Measurements from ENCODE around the gene C11orf16. TPM values are rescaled to one million over a fixed set of nuclear protein-coding genes. Genes with fewer than 3 reads are reported as not detected.
"Not testable (repeated sequence)": the region's sequence is repeated elsewhere in the genome, so short reads cannot be mapped to it uniquely, and the experiment has no call there.

Gene C11orf16
- total RNA-seq, 1 experiment from 2014 or later, result not detected

- no peak for DNase-seq (ENCODE audit: low spot score)
Measured at GRCh38 chr11:8937159-8937558, 4.4 kb upstream of the C11orf16 start.

GRCh38 chr11:8935789-8936188, 3.0 kb upstream of the C11orf16 start:
- DNase-seq (ENCODE audit: low spot score), result not testable (repeated sequence)

- peak; percentile 46 for DNase-seq (ENCODE audit: low spot score)
Measured at GRCh38 chr11:8934742-8935488, 2.2 kb upstream of the C11orf16 start.

- no peak for DNase-seq (ENCODE audit: low spot score)
Measured at GRCh38 chr11:8933931-8934330, 1.2 kb upstream of the C11orf16 start.

GRCh38 chr11:8930456-8931175, 2.1 kb downstream of the C11orf16 start:
- no peak for DNase-seq (ENCODE audit: low spot score)

- DNase-seq (ENCODE audit: low spot score), result no peak
Measured at GRCh38 chr11:8928981-8929615, 3.6 kb downstream of the C11orf16 start.

GRCh38 chr11:8928205-8928604, 4.5 kb downstream of the C11orf16 start:
- no peak for DNase-seq (ENCODE audit: low spot score)

DNA sequence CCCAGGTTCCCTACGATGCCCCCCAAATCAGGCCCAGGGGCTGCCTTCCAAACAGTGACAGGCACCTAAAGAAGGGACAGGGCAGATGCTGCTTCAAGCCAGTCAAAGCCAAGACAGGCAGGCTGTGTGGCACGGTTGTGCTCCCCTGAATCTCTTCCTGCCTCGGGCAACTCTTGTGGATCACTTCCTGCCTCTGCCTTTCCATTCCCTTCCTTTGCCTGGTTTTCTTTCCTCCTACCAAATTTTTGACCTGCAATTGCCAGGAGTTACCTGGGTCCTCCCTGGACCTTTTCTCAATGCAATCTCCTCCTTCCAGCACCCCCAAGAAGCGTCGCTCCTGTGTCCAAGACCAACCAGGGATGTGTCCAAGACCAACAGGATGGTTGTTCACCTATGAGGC, 5.5 kb downstream of the C11orf16 start:
- DNase-seq (ENCODE audit: low spot score), result no peak

- DNase-seq (ENCODE audit: low spot score), result no peak
Measured at GRCh38 chr11:8926236-8926635, 6.5 kb downstream of the C11orf16 start.

GRCh38 chr11:8925711-8926110, 7.0 kb downstream of the C11orf16 start:
- no peak for DNase-seq (ENCODE audit: low spot score)

GRCh38 chr11:8922691-8923090, 10.1 kb downstream of the C11orf16 start:
- no peak for DNase-seq (ENCODE audit: low spot score)

GRCh38 chr11:8917157-8917825, 15.5 kb downstream of the C11orf16 start:
- no peak for DNase-seq (ENCODE audit: low spot score)

DNA sequence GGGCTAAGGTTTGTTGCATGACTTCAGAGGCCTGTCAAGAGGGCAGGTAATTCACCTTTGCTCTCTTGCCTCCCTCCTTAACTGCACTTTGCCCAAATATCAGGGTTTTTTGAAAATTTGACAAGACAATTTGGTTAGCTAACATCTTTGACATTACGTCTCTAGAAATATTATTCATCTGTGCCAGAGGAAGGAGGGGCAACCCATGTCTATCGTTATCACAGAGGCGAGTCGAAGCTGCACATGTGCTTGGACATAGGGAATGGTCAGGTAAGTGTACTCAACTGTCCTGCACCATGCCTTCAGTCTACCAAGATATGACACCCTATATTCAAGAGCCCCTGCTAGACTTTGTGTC, 18.1 kb downstream of the C11orf16 start:
- no peak for DNase-seq (ENCODE audit: low spot score)

GRCh38 chr11:8913961-8914660, 18.6 kb downstream of the C11orf16 start:
- DNase-seq (ENCODE audit: low spot score), result no peak

GRCh38 chr11:8911029-8911823, 21.5 kb downstream of the C11orf16 start, which contains the start of gene AKIP1:
TSS of gene AKIP1 (plus strand) at chr11:8911189. CDS start at chr11:8911450, 261 bp downstream.
- DNase-seq (ENCODE audit: low spot score), result peak; percentile 93

DNA sequence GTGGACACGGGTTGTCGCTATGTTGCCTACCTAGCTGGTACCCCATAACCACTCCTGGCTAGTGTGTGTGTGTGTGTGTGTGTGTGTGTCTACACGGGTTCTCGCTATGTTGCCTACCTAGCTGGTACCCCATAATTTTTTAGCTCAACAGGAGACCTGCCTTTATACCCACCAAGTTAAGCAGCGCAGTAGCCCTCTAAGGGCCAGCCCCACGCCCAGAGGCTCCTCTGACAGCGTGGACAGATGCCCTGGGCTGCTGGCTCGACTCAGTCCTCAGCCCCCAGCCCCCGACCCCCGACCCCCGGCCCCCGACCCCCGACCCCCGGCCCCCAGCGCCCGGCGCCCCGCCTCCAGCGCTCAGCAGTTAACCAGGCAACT, 22.1 kb downstream of the C11orf16 start:
- peak; percentile 2 for DNase-seq (ENCODE audit: low spot score)

DNA sequence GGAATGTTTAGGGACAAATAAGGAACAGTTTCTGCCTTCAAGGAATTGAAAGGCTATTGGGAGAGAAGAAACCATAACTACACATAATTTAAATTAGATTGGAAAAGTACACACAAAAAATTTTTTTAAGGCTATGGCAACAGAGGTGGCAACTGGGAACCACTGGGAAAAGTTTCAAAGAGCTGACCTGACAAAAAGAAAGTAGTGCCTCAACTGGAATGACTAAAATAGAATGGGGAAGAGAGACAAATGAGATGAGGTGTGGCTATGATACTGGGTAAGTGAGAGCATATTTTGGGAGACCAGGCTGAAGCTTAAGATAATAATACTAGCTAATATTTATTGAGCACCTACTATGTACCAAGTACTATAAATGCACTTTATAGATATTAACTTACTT, 24.6 kb downstream of the C11orf16 start:
- DNase-seq (ENCODE audit: low spot score), result no peak

DNA sequence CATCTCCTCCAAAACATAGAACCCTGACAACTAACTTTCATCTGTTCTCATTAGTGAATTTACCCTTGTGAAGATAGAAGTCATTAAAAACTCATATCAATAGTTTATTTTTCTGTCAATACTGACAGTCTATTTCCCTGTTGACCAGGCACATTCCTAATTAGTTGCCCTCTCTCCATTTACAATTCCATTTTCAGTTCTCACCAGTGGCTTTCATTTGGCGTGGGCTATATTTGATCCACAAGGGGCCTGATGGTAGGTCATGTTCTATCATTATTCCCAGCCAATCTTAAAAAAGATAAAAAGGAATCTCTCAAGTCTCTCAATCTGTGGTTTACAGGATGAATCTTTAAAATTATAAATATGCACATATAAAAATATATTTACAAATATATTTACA, 25.6 kb downstream of the C11orf16 start:
- no peak for DNase-seq (ENCODE audit: low spot score)

GRCh38 chr11:8905528-8906165, 27.1 kb downstream of the C11orf16 start:
- no peak for DNase-seq (ENCODE audit: low spot score)

GRCh38 chr11:8899119-8899753, 33.5 kb downstream of the C11orf16 start:
- DNase-seq (ENCODE audit: low spot score), result no peak
